OCI-LY3 (cell line): ENCODE data around the gene EPS8L1.

Experiments used
- CTCF ChIP-seq: fragments of 200-600, 300-600 bp; sonication (generic); IDR thresholded peaks from 2 replicates; pipeline ENCODE4 v1.5.1; 2014; ENCODE audit warnings: antibody characterized with exemption, low read length, low read depth
- EZH2phosphoT487 ChIP-seq: fragments of 200-600 bp; shearing (Covaris generic); IDR thresholded peaks from 2 replicates; pipeline ENCODE4 v1.6.1; 2018; ENCODE audit warnings: antibody characterized with exemption, mixed run types, low read depth

GRCh38 chr19:55066107-55066709 lies 9.5 kb upstream of the EPS8L1 start:
- TF ChIP-seq CTCF (no peak), EZH2phosphoT487 (no peak)
